SU-DHL-6 (cell line): ENCODE measurements around the gene TTN.

Experiments
- H2AFZ ChIP-seq: fragments of 200-600 bp; sonication (generic); 2 replicates; pipeline ENCODE4 v1.6.1; 2014; ENCODE audit warnings: low read depth, mild to moderate bottlenecking, moderate library complexity, mixed read lengths, antibody characterized with exemption, low read length; ENCODE audit not compliant: severe bottlenecking
- H3F3A ChIP-seq: fragments of 200-600 bp; shearing (Covaris generic); 2 replicates; pipeline ENCODE4 v1.6.0; 2016; ENCODE audit warnings: antibody characterized with exemption, mild to moderate bottlenecking; ENCODE audit not compliant: insufficient read depth
- H3K27ac ChIP-seq: fragments of 200-600 bp; sonication (generic); 2 replicates; pipeline ENCODE4 v1.5.1; 2016; ENCODE audit warnings: low read depth, mild to moderate bottlenecking, low read length, moderate library complexity, mixed read lengths
- H3K27me3 ChIP-seq: fragments of 200-600 bp; sonication (generic), shearing (Covaris generic); 2 replicates; pipeline ENCODE4 v1.6.0; 2014; ENCODE audit warnings: mild to moderate bottlenecking, low read length
- H3K36me3 ChIP-seq: fragments of 200-600 bp; sonication (generic); 2 replicates; pipeline ENCODE4 v1.6.1; 2014; ENCODE audit warnings: mild to moderate bottlenecking, low read length, mixed read lengths
- H3K4me2 ChIP-seq: fragments of 300-600, 200-600 bp; shearing (Covaris generic), sonication (generic); 2 replicates; pipeline ENCODE4 v1.6.0; 2014; ENCODE audit warnings: low read length, low read depth, mild to moderate bottlenecking; ENCODE audit not compliant: poor library complexity, severe bottlenecking
- H3K4me3 ChIP-seq: fragments of 200-600 bp; sonication (generic); 2 replicates; pipeline ENCODE4 v1.5.1; 2014; ENCODE audit warnings: antibody characterized with exemption, low read length, mild to moderate bottlenecking, mixed read lengths; ENCODE audit not compliant: insufficient read depth, poor library complexity, severe bottlenecking
- H3K79me2 ChIP-seq: fragments of 200-600 bp; sonication (generic); 2 replicates; pipeline ENCODE4 v1.6.1; 2014; ENCODE audit warnings: mild to moderate bottlenecking, low read length, moderate library complexity; ENCODE audit not compliant: insufficient read depth
- H3K9ac ChIP-seq: fragments of 200-600 bp; sonication (generic); 2 replicates; pipeline ENCODE4 v1.7.0; 2014; ENCODE audit warnings: mild to moderate bottlenecking, low read length
- H3K9me2 ChIP-seq: fragments of 200-600 bp; sonication (generic); replicated peaks from 2 replicates; pipeline ENCODE4 v1.6.1; 2014; ENCODE audit warnings: low read length; ENCODE audit not compliant: insufficient read depth
- H3K9me3 ChIP-seq: fragments of 200-600 bp; sonication (generic); 2 replicates; pipeline ENCODE4 v1.6.1; 2014; ENCODE audit warnings: low read length, mixed read lengths; ENCODE audit not compliant: insufficient read depth
- H4K20me1 ChIP-seq: fragments of 200-600 bp; sonication (generic); 2 replicates; pipeline ENCODE4 v1.6.1; 2014; ENCODE audit warnings: low read depth, mild to moderate bottlenecking, antibody characterized with exemption, low read length, moderate library complexity, mixed read lengths
- CTCF ChIP-seq: fragments of 200-600 bp; sonication (generic); IDR thresholded peaks from one replicate; pipeline ENCODE4 v1.5.1; 2017; ENCODE audit warnings: antibody characterized with exemption, mild to moderate bottlenecking, low read length, moderate library complexity; ENCODE audit not compliant: insufficient read depth, poor library complexity, severe bottlenecking
- EZH2phosphoT487 ChIP-seq: fragments of 200-600 bp; sonication (generic), shearing (Covaris generic); conservative IDR thresholded peaks from 2 replicates; pipeline ENCODE4 v1.6.1; 2018; ENCODE audit warnings: mild to moderate bottlenecking, antibody characterized with exemption, low read length, moderate library complexity, mixed read lengths

Gene TTN

DNA sequence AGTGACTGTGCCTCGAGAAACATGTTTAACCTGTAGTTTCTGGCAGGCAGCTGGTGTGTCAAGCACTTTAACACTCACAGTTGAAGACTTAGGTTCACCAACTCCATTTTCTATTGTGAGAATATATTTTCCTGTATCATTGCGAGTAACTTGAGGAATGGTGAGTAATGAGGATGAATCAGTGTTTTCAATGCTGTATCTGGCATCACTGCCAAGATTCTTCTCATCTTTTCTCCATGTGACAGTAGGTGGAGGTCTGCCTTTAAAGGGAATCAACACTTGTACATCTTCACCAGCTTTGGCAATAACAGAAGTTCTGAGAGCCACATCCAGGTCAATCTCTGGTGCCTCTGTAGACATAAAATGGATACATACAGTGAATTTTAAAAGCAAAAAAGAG, 254.2 kb downstream of the TTN start:
- Histone ChIP-seq H3K4me3 (no peak overlapping the region), H3K27ac (no peak overlapping the region), H3K79me2 (no peaks in the 10 kb centered on the region), H3F3A (no peaks in the 10 kb centered on the region), H3K9me2 (no peaks in the 10 kb centered on the region), H3K27me3 (no peaks in the 10 kb centered on the region), H3K9me3 (no peaks in the 10 kb centered on the region), H2AFZ (no peak overlapping the region), H3K9ac (no peak overlapping the region), H3K4me2 (no peak overlapping the region), H4K20me1 (no peaks in the 10 kb centered on the region), H3K36me3 (no peaks in the 10 kb centered on the region)
- TF ChIP-seq EZH2phosphoT487 (no peak), CTCF (no peak)

DNA sequence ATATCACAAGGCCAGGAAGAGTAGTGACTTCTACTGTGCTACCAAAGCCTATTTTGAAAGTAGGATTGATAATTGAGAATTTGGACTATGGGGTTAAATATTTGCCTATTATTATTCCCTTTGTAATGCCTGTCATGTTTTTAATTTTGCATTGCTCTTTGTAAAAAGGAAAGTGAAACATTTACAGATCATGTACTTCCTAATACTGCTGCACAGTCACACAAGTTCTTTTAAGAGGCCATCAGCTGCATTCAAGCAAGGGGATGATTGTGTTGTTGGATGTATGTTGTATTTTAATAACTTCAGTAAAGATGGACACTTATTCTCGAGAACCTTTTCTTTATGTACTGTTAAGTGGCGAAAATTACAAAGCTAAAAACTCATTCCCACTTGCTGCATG, 256.9 kb downstream of the TTN start:
- no peaks in the 10 kb centered on the region for H3F3A ChIP-seq
- no peak overlapping the region for H3K9ac ChIP-seq
- H3K79me2 ChIP-seq = no peaks in the 10 kb centered on the region
- TF ChIP-seq CTCF (no peak), EZH2phosphoT487 (no peak)
- H3K4me2 ChIP-seq = no peak overlapping the region
- H3K27me3 ChIP-seq = no peaks in the 10 kb centered on the region
- no peak overlapping the region for H3K27ac ChIP-seq
- H3K9me3 ChIP-seq = no peaks in the 10 kb centered on the region
- no peaks in the 10 kb centered on the region for H3K9me2 ChIP-seq
- no peaks in the 10 kb centered on the region for H3K36me3 ChIP-seq
- H2AFZ ChIP-seq = no peak overlapping the region
- H4K20me1 ChIP-seq = no peaks in the 10 kb centered on the region
- no peak overlapping the region for H3K4me3 ChIP-seq

DNA sequence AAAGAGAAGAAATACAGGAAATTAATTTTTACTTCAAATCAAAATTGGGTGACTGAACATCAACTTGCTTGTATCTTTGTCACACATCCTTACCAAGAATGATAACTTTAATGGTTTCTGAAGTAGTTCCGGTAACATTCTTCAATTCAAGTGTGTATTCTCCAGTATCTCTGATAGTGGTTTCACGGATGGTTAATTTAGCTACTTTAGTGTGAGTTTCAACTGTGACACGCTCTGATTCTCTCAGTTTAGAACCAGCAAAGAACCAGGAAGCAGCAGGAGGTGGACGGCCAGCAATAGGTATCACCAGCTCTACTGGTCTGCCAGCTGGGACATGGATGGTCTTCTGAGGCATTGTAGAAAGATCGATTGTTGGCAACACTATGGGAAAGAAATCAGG, 264.7 kb downstream of the TTN start:
- no peak overlapping the region for H3K9ac ChIP-seq
- no peak overlapping the region for H3K4me3 ChIP-seq
- H3K9me3 ChIP-seq = no peaks in the 10 kb centered on the region
- no peaks in the 10 kb centered on the region for H3K27me3 ChIP-seq
- H3K36me3 ChIP-seq = peaks cover 6% of the 10 kb centered on the region; the same call in 1 of the 2 replicates
- no peaks in the 10 kb centered on the region for H3K79me2 ChIP-seq
- no peak for TF ChIP-seq CTCF
- TF ChIP-seq EZH2phosphoT487 = no peak
- no peaks in the 10 kb centered on the region for H3F3A ChIP-seq
- no peak overlapping the region for H3K27ac ChIP-seq
- H3K4me2 ChIP-seq = no peak overlapping the region
- H3K9me2 ChIP-seq = no peaks in the 10 kb centered on the region
- H4K20me1 ChIP-seq = no peaks in the 10 kb centered on the region
- H2AFZ ChIP-seq = no peak overlapping the region

DNA sequence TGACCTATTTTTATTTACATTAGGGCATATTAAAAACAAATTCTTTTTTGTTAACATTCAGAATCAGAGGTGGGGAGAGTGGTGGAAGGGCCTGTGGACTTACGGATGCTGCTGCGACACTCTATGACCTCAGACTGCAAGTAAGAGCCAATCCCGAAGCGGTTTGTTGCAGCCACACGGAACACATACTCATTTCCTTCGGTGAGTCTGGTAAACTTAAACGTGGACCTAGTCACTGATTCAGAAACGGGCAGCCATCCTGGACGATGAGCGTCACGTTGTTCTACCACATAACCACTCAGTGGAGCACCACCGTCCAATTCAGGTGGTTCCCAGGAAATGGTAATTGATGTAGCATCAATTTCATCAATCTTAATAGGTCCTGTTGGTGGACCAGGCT, 265.1 kb downstream of the TTN start:
- H3K9me2 ChIP-seq = no peaks in the 10 kb centered on the region
- H3K4me3 ChIP-seq = no peak overlapping the region
- H3K9me3 ChIP-seq = no peaks in the 10 kb centered on the region
- no peaks in the 10 kb centered on the region for H4K20me1 ChIP-seq
- no peaks in the 10 kb centered on the region for H3F3A ChIP-seq
- H3K79me2 ChIP-seq = no peaks in the 10 kb centered on the region
- no peak overlapping the region for H3K27ac ChIP-seq
- TF ChIP-seq CTCF (no peak), EZH2phosphoT487 (no peak)
- H3K9ac ChIP-seq = no peak overlapping the region
- H3K36me3 ChIP-seq = peaks cover 9% of the 10 kb centered on the region; the same call in 1 of the 2 replicates
- H3K4me2 ChIP-seq = no peak overlapping the region
- no peaks in the 10 kb centered on the region for H3K27me3 ChIP-seq
- no peak overlapping the region for H2AFZ ChIP-seq
